NCI-H146 (cell line): ENCODE results near the gene EFCAB8.
"Not testable (repeated sequence)": the region's sequence is repeated elsewhere in the genome, so short reads cannot be mapped to it uniquely, and the experiment has no call there.

Experiments
- DNase-seq: peaks from one replicate; lab custom pipeline; 2025; lab: John Stamatoyannopoulos, UW

Gene EFCAB8

DNA sequence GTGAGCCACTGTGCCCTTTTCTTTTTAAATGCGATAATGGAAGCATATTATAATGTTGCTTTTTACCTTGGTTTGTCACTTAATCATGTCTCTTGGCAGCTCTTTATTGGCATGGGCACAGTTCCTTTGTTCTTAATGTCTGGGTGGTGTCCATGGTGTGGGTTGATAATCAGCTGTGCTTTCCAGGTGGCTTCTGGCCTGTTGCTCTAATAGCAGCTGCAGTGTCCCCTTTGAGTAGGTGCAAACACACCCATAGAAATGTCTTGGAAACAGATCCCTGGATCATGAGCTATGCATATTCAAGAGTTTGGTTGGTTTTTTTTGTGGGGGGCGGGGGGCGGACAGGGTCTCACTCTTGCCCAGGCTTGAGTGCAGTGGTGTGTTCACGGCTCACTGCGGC is 29.9 kb downstream of the EFCAB8 start:
- peak; percentile 28 for DNase-seq

DNA sequence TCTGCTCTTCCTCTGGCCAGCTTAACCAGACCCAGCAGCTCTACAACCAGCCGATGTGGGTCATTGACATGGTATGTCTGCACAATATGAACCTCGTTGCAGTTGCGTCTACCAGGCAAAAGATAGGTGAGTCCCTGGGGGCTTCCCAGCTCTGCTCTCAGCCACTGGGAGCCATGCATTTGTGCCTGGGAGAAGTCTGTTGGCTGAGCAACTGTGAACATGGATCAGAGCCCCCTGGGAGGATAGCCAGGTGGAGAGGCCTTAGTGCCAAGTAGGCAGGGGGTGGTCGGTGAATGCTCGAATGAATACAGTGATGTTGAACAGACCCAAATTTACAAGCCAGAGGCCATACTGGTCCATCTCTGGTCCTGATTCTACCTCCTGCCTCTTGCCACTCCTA is 30.6 kb downstream of the EFCAB8 start:
- DNase-seq: no peak

DNA sequence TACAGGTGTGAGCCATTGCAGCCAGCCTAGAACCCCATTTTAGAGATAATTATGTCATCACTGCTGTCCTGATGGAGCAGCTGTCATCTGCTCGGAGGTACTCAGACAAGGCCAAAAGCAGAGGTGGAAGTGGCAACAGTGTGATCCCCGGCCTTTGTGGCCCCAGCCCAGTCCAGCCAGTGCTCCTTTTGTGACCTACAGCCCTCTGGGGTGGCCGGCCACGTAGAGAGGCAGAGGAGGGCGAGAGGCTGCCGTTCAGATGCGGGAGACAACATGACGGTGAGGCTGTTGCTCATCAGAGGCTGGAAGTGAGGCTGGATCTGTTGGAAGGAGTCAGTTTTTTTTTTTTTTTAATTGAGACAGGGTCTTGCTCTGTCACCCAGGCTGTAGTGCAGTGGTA is 32.8 kb downstream of the EFCAB8 start:
- DNase-seq: no peak

DNA sequence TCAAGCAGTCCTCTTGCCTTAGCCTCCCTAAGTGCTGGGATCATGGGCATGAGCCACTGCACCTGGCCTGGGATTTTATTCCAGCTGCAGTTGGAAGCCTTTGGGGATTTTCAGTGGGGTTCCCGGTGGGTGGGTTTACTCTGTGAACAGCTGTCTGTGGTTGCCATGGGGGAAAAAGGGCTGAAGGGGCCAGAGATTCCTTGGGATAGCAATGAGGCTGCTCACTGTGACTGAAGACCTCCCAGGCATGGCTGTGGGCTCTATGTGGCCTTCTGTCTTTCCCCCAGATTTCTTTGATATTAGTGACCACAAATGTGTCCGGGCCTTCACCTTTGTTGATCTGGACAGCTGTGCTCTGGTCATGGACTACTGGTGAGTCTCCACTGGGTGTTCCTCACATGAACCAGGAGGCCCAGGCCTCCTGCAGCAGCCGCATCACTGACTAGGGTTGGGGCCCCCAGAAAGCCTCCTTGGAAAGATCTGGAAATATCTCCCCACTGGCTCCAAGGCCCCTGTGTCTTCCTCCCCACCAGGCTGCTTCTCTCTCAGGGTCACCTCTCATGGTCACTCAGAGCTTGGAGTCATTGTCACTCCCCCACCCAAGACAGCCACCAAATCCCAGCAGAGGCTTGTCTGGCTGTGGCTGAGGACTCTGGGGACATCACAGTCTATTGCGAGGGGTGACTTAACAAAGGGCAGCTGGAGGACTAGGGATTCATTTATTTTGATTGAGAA is 33.4 kb downstream of the EFCAB8 start:
- DNase-seq: no peak

DNA sequence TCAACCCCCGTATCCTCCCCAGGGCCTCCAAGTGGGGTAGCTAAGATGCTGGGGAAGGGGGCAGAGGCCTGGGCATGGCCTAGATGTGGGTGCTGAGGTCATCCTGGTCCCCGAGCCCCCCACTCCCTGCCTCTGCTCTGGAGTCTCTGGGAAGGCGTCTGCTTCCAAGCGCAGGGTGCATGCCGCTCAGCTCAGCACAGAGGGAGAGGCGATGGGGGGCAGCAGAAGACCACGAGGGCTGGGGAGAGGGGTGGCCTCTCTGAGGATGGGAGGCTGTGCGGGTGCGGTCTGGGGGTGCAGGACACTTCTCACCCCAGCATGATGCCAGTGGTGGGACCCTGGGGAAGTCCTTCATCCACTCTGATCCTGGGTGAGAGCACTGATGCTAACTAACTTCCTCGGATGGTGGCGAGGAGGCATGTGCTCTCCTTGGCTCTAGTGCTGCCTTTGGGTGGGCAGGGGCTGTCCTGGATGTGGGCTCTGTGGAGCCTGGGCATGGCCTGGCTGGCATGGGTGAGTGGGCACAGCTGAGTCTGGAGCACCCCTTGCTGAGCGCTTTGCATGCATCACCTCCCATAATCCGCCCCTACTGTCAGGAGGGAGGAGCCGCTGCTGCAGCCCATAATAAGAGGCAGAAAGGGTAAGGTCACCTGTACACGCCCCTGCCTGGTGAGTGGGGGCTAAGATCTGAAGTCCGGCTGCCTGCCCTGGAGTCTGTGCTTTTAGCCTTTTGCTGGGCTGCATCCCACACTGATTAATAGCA is 34.7 kb downstream of the EFCAB8 start:
- no peak for DNase-seq

DNA sequence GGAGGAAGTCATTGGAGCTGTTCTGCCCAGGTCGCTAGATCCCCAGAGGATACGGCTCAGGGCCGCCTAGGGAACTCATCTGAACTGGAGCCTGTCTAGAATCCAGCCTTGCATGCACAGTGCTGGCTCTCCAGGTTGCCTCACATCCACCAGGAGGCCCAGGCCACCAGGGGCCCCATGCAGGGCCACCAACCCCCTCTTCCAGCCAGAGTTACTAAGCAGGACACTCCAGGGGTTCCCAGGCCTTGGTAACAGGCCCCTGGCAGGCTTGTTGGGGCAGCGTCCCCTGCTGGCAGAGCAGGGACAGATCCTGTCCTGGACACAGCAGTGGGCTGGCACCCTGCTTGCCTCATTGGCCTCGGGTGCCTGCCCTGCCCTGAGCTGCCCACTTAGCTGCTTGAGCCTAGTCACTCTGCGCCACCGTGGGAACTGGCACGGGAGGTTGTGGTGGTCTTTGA is 35.3 kb downstream of the EFCAB8 start:
- peak; percentile 23 for DNase-seq

DNA sequence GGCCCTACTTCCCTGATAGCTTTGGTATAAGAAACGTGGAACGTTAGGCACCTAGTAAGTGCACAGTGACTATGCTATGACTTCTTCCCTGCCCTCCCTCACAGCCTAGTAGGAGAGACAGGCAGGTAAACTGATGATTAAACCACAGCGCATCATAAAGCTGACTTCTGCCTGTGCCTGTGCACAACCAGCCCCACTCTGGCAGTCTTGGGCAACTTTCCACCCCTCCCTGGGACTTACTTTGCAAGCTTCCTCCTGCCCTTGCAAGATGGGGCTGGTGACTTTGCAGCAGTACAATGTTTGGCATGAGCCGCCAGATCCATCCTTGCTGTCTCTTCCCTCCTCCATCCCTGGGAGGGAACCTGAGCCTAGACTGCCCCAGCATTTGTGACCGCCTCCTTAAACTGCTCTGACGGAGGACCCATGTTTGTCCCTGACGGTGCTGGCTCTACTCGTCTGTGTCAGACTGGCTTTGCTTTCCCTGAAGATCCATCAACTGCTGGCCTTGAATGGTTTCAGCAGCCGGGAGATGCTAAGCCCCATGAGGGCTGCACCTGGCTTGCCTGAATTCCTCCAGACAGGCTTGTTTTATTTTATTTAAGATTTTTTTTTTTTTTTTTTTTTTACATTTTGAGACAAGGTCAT is 36.1 kb downstream of the EFCAB8 start:
- no peak for DNase-seq

DNA sequence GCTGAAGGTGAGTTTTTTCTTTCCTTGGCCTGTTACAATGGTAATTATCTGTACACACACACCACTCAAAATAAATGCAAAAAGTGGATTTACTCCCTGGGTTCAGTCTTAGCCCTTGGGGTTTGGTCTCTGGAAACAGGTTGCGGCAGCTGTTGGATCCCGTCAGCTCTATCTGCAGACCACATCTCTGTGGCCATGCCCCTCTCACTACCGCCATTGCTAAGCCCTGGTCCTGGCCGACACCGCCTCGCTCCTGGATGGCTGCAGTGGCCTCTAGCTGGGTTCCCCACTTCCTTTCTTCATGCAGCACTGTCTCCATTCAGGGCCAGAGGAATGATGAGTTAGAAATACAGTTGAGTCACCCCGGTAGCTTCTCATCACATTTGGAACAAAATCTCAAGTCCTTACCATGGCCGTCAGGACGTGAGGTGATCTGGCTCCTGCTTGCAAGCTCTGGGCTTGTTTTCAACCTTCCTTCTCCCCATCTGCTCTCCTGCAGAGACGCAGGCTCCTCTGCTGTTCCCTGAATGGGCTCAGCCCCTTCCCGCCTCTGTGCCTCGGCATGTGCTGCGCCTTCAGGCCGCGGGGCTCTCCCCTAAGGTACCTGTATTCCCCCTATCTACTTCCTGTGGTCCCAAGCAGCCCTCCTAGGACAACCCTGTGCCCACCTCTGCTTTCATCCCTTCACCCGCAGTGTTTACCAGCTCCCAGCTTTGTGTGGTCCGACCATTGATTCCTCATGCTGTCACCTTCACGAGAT is 38.0 kb downstream of the EFCAB8 start:
- no peak for DNase-seq

DNA sequence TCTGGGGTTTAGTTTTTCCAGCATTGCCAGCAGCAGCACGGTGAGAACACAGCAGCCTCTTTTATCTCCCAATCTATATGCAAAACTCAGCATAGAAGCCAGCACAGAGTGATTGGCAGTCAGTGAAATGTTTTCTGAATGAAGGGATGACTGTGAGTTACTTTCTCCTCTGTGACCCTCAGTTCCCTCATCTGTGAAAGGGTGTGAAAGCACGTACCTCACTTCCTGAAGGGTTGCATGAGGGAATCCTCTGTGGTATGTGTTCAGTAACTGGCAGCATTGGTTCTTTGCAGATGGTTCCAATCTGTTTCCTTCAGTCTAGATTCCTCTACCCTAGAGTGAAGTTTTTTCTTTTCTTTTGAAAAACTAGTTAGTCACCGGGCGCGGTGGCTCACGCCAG is 40.0 kb downstream of the EFCAB8 start:
- DNase-seq: no peak

DNA sequence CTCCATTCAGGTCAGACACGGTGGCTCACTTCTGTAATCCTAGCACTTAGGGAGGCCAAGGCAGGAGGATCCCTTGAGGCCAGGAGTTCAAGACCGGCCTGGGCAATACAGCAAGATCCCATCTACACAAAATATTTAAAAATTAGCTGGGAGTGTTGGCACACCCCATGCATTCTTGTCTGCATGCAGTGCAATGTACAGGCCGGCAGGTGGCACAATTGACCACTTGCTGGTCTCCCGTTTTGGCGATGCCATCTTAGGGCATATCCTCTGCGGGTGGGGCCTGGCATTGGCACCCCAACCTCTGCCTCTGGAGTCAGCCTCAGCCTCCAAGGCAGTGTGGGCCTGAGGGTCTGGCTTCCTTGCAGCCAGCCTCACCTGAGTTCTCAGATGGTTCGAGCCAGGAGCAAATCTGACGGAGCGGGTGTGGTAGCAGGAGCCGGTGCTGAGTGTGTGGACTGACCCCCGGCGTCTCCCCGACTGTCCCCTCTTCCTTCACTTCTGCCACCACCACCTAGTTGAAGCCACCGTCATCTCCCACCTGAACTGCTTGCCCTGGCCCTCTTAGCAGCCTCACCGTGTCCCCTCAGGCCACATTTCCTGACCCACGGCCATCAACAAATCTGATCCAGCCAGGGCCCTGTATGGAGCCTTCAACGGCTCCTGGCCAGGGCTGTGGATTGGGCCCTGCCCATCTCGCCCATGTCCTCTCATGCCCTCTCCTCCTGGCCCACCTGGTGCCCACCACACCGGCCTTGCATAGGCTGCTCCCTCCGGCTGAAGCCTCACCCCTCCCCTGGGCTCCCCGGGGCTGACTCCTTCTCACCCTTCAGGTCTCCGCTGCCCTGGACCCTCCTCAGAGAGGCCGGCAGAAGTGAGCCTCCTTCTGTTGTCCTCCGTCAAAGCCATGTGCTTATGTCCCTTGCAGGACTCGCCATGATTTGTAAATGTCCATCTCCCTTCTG is 44.0 kb downstream of the EFCAB8 start:
- peak; percentile 57 for DNase-seq

DNA sequence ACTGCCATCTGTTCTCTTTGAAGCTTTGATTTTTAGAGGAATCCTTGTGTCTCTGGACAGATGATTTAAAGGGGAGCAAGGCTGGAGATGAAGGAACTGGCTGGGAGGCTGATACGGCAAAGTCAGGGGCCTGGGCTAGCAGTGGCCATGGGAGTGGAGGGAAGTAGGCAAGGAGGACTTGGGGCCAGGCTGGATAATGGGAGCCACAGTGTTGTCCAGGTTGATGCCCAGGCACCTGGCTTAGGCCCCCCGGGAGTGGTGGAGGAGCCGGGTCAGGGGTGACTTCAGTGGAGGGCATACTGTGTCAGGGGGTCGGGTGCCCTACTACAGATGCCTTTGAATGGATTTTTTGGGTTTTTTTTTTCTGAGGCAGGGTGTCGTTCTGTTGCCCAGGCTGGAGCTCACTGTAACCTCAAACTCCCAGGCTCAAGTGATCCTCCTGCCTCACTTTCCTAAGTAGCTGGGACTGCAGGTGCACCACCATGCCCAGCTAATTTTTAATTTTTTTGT is 45.0 kb downstream of the EFCAB8 start:
- no peak for DNase-seq

DNA sequence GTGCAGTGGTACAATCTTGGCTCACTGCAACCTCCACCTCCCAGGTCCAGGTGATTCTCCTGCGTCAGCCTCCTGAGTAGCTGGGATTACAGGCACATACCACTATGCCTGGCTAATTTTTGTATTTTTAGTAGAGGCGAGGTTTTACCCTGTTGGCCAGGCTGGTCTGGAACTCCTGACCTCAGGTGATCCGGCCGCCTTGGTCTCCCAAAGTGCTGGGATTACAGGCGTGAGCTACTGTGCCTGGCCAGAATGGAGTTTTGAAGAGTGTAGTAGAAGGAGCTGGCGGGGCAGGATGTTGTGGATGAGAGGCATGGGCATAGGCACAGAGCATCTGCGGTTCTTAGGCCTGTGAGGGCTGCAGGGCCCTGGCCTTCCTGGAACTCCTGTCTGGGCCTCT is 46.0 kb downstream of the EFCAB8 start:
- DNase-seq: not testable (repeated sequence)

DNA sequence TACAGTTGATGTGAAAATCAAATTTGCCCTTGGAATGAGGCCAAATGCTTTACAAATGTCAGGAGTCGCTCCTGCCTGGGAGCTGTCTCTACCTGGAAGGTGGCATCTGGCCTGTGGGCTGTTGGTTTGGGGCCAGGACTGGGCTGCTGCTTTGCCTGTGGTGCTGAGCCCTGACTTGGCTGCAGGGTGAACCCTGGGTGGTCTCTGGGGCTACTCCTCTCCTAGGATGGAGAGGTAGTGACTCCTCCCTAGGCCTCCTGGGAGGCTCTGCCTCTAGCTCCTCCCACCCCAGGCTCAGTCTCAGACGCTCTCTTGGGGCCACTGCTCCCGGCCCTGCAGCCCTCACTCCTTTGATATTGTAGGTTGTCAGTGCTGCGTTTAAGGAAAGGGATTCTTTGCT is 47.5 kb downstream of the EFCAB8 start:
- DNase-seq: no peak

DNA sequence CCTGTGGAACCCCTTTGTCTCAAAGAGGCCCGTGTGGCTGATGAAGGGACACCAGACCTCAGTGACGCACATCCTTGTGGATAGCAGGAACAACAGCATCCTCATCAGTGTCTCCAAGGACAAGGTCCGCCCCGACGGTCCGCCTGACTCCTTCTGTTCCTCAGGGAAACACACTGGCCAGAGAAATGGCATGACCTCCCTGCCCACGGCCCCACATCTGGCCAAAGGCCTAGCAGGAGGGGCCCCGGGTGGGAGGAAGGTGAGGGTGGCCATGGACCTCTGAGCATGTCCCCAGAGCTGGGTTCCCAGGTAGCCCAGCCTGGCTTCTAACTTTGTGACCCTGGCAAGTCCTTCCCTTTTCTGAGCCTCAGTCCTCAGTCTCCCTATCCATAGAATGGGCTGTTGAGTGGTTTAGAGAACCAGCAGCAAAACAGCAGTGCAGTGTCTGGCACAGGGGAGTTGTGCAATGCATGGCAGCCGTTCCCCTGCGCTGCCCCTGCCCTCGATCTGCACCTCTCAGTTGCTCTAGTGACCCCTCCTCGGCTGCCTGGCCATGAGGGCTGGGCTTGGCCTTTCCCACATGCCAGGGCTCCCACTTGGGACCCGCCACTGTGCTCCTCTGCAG is 48.3 kb downstream of the EFCAB8 start:
- DNase-seq: no peak

DNA sequence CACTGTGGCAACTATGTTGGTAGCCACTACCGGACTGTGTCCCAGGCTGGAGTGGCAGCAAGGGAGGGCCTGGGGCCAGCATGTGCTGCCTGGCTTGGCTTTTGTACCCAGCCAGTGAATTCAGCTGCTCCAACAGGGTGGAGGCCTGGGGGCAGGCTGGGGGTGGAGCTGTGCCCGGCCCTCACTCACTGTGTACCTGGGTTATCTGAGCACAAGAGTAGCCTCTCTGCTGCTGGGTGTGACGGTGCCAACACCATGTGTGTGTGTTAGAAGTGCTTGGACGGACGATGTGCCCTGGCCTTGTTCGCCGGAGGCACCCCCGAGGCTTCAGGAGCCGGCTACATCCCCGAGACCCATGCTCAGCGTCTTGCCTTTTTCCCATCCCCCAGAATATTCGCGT is 49.2 kb downstream of the EFCAB8 start:
- DNase-seq: no peak

DNA sequence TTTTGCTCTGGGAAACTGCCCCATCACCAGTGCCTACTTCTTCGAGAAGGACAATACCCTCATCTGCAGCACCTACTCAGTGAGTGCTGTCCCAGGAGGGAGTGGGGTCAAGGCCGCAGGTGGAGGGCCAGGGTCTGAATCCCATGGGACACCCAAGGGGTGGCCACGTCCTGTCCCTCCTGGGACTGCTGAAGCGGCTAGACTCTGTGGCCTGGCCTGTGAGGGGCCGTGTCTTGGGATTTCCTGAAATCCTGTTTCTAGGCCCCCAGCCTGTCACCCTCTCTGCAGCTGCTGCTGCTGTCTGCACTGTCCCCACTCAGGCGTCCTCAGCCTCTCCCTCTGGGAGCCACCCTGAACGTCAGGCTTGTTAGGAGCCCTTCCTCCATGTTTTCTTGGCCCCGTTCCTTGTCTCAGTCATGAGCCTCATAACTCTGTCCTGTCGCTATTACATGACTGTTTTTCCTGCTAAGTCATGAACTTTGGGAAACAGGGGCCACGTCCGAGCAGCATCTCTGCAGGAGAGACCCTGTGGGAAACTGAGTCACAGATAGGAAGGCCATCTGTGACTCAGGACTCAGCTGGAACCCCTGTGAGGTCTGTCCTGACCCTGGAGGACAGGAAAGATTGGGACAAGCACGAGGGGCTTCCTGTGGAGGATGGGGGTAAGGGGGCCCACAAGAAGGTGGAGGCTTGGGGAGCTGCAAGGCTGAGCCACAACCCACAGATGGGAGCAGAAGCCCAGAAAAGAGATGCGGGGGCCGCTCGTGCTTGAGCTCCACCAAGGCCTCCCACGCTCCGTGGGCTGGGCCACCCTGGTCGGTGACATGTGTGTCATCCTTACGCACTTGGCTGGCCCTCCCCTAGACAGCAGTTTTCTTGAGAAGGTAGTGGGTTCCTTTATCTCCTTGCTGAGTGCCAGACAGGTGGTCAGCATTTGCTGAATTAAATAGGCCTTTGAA is 49.9 kb downstream of the EFCAB8 start:
- no peak for DNase-seq

DNA sequence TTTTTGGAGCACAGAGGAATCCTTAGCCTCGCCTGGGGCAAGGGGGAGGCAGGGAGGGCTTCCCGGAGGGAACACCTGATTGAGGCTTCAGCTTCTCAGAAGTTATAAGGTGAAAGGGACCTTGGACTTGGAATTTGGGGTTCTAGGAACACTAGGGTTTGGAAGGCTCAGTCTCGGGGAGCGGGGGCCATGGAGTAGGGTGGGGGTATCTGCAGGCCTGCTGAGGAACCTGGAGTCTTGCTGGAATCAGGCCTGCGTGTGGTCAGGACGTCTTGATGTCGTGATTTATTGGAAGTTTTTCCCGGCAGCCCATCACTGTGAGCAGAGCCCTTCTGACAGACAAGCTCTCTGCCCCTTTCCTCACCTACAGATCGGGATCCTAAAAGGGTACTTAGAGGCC is 50.7 kb downstream of the EFCAB8 start:
- DNase-seq: no peak

DNA sequence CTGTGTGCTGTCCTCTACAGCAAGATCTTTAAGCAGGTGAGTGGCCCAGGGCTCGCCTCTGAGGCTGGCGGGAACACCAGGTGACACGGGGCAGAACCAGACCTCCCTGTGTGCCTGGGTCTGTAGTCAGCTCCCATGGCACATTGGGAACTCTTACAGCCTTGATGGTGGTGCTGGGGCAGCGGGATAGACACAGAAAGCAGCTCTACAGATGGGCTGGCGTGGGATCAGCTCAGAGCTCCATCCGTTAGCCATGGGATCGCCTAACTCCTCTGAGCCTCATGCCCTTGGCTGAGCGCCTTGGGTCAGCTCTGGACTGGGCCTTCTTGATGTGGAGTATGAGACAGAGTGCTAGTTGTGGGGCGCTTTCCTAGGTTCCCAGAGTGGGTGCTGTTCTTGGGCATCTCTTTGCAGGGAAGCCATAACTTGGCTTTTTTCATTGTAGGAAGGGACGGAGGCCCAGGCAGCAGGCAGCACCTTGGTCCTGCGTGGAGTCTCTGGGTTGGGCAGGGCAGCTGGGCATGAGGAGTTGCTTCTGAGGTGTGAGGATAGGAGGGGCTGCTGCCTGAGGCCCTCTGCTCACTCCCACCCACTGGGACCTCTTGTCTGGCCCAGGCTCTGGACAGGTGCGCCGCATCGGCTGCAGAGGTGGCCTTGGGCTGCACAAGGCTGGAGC is 51.3 kb downstream of the EFCAB8 start:
- no peak for DNase-seq

DNA sequence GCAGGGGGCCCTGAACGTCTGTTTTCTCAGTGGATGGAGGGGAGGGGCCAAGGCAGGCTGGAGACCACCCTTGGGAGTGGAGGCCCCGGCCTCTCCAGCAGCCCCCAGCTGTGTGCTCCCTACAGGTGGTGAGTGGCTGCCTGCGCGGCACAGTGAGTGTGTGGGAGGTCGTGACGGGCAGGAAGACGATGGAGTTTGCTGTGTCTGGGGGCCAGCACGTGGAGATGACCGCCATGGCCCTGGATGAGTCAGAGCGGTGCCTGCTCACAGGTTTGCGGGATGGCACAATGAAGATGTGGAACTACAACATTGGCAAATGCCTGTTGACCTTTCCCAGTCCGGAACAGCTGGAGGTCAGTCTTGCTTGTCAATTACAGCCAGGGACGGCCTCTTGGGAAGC is 52.6 kb downstream of the EFCAB8 start:
- no peak for DNase-seq
